GM12875 (cell line): ENCODE measurements around the gene PRSS3.
"Not testable (repeated sequence)": the region's sequence is repeated elsewhere in the genome, so short reads cannot be mapped to it uniquely, and the experiment has no call there.

Experiments
- H3K4me3 ChIP-seq: one replicate; pipeline ENCODE4 v1.5.1; 2011; ENCODE audit warnings: low read depth, low read length, control low read depth
- CTCF ChIP-seq: IDR thresholded peaks from 2 replicates; pipeline ENCODE4 v1.5.1; 2011; ENCODE audit warnings: low read depth, mild to moderate bottlenecking, control low read depth, inconsistent platforms, low read length, moderate library complexity, borderline replicate concordance; ENCODE audit not compliant: insufficient read depth

Gene PRSS3

GRCh38 chr9:33794560-33794959, 801 bp upstream of the PRSS3 start:
- no peak overlapping the region for H3K4me3 ChIP-seq
- TF ChIP-seq CTCF: no peak

DNA sequence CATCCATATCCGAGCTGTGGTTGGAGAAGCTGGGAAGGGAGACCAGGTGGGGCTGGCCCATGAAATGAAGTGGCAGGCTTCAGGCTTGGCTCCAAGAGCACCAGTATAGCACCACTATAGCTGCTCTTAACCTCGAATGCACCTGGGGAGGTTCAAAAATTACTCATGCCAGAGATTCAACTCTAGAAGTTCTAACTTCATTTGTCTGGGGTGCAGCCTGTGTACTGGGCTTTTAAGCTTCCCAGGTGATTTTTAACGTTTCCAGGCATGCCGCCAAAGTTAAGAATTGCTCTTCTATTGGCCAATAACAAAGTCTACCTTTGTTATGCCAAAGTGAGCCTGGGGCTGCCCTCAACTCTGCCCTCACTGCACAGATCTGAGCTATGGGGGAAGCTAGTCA, 458 bp downstream of the PRSS3 start:
- no peak for TF ChIP-seq CTCF
- H3K4me3 ChIP-seq: no peak overlapping the region

GRCh38 chr9:33796679-33797078, 1.3 kb downstream of the PRSS3 start:
- not testable (repeated sequence) for H3K4me3 ChIP-seq

- TF ChIP-seq CTCF: no peak
- H3K4me3 ChIP-seq: no peak overlapping the region
These were observed 2.5 kb downstream of the PRSS3 start for GRCh38 chr9:33797837-33798236.

DNA sequence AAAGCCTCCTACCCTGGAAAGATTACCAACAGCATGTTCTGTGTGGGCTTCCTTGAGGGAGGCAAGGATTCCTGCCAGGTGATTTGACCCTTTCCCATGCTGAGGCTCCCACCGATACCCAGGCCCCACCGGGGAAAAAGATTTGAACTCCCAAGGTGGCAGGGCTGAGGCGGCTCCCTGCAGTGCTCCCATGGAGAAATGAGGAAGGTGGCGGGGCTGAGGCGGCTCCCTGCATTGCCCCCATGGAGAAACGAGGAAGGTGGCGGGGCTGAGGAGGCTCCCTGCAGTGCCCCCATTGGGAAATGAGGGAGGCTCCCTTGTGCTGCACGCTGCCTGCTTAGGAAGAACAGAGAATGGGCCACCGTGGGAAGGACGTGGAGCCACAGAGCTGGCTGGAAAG, 3.2 kb downstream of the PRSS3 start:
- TF ChIP-seq CTCF: no peak
- no peak overlapping the region for H3K4me3 ChIP-seq

DNA sequence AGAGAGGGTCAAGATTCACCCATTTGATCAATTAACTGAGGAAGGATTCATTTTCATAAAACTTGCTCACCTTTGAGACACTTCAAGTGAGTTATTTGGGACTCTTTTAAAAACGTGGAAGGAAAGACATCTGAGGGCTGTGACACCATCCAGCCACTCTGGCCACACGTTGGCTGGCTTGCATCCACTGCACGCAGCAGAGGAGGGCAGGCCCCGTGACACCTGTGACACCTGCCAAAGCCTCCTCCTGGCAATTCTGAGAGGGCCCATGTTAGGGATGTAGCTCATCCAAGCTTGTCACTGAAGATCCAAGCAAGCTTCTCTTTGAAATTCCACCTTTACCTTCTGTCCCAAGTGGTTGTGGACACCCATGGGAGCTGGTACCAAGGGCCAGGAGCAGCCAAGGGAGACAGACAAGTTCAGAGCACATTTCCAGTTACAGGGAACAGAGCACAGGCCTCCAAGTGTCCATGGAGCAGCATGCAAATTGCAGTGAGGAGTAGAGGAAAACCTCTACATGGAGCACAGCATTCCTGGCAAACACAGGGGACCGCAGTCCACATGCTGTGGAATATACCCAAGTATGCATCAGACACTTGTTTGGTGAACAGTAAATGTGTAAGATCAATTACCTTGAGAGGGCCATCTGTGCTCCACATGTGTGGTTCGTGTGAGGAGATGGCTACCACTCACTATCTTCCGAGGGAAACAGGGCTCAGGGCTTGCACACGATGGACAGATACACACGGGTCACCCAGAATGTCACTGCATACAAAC, 4.8 kb downstream of the PRSS3 start:
- H3K4me3 ChIP-seq: no peak overlapping the region
- TF ChIP-seq CTCF: no peak

DNA sequence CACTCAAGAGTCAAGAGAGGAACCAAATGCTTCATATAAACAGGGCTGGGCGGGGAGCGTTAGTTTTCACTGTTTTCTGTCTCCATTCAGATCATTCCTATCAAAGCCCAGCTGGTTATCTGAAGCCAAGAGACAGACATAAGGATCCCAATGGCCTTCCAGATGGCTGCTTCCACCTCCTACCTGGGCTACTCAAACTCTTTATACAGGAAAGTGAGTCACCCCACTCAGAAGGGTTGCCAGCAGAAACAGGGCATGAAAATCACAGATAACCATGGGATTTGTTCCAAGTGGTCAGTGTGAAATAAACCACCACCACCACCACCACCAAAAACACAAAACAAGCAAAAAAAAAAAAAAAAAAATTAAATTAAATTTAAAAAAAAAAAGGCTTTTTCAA, 5.5 kb downstream of the PRSS3 start:
- no peak for TF ChIP-seq CTCF
- no peak overlapping the region for H3K4me3 ChIP-seq

- H3K4me3 ChIP-seq: not testable (repeated sequence)
These were observed 6.7 kb downstream of the PRSS3 start for GRCh38 chr9:33801943-33802500.

- H3K4me3 ChIP-seq: not testable (repeated sequence)
These were observed 8.8 kb downstream of the PRSS3 start for GRCh38 chr9:33804196-33804595.

DNA sequence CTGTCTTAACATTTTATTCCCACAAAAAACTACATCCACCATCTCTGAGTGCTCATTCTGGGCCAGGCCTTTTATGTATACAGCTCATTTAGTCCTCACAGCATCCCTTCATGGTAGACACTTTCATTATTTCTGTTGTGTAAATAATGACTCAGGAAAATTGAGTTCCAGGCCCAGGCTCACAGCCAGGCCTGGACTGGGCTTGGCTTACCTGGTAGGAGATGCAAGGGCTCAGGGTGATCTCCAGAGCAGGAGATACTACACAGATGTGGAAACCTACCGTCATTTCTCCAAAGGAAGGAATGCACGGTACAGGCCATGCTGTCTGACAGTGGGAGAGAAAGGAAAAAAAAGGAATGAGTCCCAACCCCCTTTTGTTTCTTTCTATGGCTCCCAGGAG, 11.8 kb downstream of the PRSS3 start:
- H3K4me3 ChIP-seq: not testable (repeated sequence)

DNA sequence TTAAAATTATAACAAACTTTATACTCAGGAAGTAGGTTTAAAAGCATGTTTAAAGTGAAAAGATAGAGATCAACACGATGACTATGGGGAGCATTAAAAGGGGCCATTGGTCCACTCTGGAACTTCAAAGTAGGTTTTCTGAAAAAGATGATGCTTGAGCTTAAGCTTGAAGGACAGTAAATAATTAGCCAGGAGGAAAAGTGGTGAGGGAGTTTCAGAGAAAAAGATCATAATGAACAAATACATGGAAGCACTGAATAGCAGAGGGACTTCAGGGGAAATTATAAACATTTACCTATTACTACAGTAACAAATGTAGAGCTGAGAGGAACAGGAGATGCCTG, 13.6 kb downstream of the PRSS3 start:
- not testable (repeated sequence) for H3K4me3 ChIP-seq
